Middle frontal gyrus (tissue), 1 donor: ENCODE results near the gene CDC26.
"Not testable (repeated sequence)": the region's sequence is repeated elsewhere in the genome, so short reads cannot be mapped to it uniquely, and the experiment has no call there.

Experiments
- DNase-seq: peaks from one replicate; pipeline ENCODE4 v3.0.0-alpha.2; 2015; ENCODE audit warnings: low spot score; ENCODE audit errors: extremely low spot score

The CDC26 gene

DNA sequence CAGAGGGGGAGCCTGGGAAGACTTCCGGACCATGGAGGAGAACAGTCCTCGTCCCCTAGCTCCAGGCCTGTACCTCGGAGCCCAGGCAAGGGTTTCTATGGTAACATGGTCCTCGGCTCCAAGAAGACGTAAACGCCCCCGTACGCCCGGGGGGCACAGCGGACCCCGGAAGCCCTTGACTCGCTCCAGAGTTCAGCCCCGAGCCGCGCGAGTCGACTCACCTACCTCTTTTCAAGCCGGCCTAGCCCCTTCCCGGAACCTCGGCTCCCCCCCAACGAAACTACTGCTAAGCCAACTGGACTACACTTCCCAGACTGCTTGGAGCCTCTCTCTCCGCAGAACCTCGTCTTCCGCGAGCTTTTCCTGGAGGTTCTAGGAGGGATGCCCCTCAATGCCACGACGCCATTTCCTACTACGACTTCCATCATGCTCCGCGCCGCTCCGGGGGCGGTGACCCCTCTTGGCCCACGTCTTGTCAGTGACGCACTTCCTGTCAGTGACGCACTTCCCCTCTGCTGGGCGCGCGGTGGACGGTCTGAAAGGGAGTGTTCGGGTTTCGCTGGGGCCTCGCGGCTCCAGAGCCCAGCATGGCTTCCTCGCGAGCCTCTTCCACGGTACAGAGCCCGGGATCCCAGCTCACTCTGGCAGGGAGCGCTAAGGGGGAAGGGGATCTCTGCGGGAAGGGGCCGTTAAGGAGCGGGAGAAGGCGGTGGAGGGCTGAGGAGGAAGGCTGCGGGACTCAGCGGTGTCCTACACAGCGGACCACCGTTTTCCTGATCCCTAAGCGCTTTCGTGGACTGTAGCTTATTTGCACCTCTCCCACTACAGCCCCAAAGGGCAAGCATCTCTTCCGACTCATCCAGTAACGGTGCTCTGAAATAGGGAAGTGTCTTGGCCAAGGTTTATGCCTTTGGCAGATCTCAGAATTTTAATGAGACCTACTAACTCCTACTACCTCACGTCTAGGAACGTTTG is at the start of gene CDC26, which contains the start of gene PRPF4:
CDC26 (minus strand) TSS at position 416 of the 975 bp plus-strand sequence. CDS start 3,065 bp downstream, outside the sequence.
PRPF4 (plus strand) TSS at position 502 of the 975 bp plus-strand sequence; CDS start at position 588, 86 bp downstream.
- peak; percentile 93 for DNase-seq

DNA sequence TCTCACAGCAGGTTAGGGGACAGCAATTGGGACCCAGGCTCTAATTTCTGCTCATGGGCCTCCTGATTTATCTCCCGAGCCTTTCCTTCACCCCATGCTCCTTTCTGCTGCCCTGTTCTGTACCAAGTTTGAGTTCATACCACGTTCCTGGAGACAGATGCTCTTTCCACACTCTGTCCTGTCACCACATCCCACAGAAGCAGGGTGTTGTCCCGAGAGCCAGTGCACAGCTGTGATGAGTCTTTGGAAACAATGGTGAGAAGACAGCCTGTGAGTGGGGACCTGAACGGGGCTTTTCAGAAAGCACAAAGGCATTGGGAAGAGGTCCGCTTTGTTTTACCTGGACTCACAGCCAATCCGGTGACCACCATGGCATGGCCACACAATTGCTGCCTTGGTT is 47.3 kb upstream of the CDC26 start:
- DNase-seq: no peak

DNA sequence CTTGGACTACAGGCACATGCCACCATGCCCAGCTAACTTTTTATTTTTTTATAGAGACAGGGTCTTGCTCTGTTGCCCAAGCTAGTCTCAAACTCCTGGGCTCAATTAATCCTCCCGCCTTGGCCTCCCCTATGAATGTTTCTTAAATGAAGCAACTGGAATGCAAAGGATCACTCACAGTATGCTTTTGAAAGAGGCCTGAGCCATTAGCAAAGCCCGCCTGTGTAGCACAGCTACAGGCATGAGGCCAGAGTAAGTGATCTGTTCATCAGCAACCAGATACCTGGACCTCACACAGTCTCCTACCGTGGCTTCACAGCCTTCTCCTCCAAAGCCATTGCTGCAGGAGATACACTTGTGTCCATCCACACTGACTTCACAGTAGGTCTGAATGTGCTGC is 44.7 kb upstream of the CDC26 start:
- no peak for DNase-seq

DNA sequence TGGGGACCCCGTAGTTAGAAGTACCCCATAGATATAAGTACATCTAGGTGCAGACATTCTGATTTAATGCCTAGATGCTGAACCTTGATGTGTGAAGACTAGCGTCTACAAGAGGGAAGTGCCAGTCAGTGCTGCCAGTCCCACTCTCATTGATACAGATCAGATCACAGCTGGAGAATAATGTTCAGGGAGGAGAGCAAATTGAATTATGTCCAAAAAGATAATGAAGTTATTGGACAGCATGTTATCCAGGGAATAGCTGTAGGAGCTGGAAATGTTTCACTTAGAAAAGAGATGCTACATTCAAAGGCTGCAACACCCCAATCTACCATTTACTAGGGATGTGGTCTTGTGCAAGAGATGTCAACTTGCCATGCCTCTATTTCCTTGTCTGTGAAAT is 43.7 kb upstream of the CDC26 start:
- no peak for DNase-seq

DNA sequence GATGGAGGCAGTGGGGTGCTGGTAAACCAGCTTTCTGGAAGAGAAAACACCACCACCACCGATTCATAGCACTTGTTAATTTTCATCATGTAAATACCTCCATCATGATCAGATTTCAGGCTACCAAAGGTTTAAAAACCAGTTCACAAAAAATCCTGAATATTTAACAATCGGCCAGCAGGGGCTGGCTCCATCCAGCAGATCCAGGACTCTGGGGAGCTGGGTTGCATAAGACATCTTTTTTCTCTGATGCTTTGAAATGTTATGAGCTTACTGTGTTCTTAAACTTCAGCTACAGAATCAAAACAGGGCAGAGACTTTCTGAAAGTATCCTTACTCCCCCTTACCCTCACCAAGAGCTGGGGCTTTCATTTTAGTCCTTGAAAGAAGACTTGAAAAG is 42.4 kb upstream of the CDC26 start:
- DNase-seq: no peak

DNA sequence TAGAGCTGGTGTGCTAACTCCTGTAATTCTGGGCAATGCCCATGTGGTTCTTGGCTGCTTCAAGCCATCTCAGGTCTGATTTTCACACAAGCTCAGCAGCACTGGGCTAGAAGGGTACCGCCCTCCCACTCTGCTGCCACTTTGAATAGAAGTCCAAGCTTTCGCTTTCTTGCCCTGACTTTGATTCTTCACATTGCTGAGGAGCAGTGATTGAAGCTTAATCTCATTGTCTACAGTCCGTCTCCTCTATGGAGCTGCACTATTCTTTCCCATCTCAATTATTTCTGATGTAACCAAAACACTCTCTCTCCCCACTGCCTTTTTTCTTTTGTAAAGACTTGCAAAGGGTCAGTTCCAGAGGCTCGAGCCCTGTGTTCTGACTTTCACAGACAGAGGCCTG is 40.7 kb upstream of the CDC26 start:
- DNase-seq: no peak

DNA sequence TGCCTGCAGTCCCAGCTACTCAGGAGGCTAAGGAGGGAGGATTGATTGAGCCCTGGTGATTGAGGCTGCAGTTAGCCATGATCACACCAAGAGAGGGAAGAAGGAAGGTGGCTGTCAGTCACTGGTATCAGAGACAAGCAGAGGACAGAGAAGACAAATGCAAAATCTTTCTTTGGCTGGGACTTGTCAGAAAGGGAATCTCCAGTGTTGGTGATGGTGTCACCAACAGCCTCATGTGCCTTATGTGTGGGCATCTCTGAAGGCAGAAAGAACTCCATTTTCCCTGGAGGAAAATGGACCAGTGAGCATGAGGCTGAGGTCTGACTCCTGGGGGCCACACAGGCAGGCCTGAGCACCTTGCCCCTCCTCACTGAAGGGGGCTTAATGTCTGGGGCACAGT is 39.9 kb upstream of the CDC26 start:
- no peak for DNase-seq

DNA sequence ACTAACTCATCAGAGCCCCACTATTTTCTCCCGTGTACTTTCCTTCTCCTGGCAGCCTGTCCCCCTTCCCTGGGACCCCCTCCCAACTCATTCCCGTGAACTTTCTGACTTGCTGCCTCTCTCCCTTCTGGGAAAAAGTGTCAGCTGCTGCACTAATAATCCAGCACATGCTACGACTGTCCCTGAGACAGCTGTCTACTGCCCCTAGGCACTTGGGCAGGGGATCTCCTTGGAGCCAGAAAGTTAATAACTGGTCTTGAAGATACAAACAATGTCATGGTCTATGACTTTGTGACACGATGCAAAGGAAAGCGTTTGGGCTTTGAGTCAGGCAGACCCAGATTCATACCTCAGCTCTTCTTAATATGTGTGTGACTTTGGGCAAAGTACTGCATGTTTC is 37.9 kb upstream of the CDC26 start:
- no peak for DNase-seq

DNA sequence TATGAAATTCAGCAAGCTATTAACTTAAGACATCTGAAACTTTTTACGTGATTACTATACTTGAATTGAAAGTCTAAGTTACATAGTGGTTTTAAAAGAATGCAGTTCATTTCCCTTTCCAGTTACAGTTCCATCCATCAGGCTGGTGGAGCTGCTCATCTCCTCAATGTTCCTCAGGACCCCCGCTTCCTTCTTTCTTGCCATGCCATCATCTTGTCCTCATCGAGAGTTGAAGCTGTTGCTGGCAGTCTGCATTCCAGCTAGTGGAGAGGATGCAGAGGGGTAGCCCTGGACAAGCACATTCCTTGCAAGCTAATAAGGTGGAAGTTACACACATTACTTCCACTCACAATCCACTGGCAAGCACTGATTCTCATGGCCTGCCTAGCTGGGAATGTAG is 36.6 kb upstream of the CDC26 start:
- no peak for DNase-seq

DNA sequence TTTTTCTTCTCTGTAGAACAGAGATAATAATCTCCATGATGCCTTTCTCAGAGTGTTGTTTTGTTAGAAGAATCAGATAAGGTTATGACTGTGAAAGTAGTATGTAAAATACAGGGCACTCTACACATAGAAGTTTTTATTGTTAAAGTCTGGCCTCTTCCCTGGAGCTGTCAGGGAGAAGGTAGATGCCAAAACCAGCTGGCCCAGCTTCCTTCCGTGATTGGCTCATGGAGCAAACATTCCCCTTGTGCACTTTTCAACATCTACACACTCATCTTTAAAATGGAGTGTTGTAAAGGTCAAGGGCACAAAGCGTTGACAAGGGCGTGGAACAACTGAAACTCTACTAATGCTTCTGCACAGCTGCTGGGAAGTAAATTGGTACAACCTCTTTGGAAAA is 35.2 kb upstream of the CDC26 start:
- DNase-seq: no peak

DNA sequence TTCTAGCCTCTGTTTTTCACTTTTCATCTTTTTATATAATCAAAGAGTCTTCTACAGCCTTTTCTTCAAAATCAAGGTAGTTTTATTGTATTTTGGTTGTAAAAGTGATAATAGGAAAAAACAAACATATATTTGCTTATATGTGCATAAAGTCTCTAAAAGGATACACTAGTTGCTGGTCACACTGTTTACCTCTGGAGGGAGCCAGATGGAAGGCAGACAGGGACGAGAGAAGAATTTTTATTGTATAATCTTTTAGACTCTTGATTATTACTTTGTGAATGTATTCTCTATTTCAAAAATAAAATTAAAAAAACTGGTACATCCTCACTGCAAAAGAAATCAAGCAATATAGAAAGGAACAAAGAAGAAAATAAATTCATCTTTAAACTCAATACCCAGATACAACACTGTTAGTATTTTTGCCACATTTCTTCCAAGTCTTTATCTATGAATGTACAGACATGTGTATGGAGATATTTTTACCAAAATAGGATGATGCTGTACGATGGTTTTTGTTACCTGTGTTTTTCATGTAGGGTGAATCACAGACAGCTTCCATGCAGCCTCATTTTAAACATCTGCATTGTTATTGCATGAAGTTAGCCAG is 33.9 kb upstream of the CDC26 start:
- no peak for DNase-seq

DNA sequence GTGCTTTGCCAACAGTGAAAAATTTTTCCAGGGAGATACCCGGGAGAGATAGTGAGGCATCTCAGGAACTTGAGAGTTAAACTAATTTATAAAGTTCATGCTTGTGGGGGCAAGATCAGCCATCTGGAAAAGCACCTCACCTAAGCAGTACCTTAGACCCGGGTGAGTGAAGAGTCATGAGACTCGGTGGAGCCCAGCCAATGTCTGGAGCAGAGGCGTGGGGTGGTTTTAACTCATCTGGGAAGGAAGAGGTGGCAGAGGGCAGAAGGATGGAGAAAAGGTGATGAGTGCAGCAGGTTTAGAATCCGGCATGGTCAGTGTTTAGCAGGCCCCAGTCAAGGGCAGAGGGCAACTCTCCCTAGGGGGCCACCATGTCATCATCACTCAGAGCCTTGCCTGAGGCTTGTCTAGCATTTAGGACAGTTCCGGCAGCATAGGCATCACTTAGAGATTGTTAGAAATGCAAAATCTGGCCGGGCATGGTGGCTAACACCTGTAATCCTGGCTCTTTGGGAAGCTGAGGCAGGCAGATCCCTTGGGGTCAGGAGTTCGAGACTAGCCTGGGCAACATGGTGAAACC is 32.1 kb upstream of the CDC26 start:
- DNase-seq: no peak

DNA sequence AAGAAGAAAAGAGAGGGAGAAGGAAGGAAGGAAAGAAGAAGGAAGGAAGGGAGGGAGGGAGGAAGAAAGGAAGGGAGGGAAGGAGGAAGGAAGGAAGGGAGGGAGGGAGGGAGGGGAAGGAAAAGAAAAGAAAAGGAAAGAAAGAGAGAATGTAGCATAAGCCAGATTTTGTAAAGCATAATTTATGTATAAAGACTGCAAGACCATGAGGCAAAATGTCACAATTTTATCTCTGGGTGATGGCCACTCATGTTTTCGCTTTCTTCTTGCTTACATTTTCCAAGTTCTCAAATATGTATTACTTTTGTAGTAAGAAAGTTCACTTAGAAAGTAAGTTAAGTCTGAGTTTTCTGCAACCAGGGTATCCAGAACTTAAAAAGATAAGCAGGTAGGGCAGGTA is 31.2 kb upstream of the CDC26 start:
- no peak for DNase-seq

DNA sequence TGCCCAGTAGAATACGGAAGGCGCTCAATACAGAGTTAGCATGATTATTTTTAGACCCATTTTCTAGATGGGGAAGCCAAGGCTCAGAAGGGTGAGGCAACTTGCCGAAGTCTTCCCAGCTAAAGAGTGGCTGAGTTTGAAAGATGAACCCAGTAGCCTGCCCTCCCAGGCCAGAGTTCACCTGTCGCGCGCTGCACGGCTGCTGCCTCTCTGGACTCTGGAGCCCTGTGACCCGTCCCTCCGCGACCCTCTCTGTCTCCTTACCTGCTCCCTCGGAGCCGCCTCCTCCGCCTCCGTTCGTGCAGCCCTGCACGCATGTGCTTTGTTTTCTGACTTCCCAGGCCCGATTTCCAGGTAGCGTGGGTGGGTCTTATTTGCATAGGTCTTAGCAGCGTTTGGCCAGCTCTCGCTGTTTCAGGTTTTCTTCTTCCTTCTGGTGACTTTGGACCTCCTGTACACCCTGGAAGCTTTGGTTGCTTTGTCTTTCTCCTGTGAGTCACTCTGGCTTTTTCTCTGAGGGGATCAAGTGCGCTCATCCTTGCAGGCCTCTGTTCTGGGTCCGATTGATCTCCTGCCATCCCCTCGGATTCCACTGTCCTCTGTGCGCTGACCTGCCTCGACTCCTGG is 27.5 kb upstream of the CDC26 start, which contains the start of gene RNF183:
RNF183 (minus strand) TSS at position 585 of the 627 bp plus-strand sequence. CDS start 5,192 bp downstream, outside the sequence.
- no peak for DNase-seq

DNA sequence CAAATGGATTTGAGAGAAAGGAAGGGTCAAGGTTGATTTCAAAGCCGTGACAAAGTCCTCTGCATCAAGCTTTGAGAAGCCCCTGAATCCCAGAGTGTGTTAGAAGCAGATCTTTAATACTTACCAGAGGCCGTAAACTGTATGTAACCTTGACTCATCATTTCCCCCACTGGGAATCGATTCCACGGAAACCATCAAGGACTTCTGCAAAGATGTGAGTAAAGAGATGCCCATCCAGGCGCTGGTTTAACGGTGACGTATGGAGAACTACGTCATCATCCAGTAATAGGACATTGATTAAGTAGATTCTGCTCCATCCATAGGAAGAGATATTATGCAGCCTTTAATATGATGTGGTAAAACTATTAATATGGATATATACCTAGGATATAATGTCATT is 26.2 kb upstream of the CDC26 start:
- DNase-seq: no peak

DNA sequence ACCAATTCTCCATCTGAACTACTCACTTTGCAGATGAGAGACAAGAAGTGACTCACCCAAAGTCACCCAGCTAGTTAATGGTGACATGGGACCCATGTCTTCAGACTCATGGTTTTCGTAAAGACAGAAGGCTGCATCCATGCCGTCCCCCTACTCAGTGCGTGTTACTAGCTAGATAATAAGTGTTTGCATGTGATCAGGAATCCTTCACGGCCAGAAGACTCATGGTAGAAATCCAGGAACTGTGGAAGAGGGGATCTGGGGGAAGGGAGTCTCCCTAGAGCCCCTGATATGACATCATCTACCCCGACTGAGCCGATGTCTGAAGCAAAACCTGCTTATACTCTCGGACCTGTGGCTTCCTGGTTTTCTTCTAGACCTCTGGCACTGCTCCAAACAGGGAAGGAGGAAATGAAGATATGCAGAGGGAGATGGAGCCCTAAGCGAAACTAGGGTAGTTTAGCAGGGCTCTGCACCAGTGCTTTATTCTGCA is 24.5 kb upstream of the CDC26 start:
- DNase-seq: no peak

DNA sequence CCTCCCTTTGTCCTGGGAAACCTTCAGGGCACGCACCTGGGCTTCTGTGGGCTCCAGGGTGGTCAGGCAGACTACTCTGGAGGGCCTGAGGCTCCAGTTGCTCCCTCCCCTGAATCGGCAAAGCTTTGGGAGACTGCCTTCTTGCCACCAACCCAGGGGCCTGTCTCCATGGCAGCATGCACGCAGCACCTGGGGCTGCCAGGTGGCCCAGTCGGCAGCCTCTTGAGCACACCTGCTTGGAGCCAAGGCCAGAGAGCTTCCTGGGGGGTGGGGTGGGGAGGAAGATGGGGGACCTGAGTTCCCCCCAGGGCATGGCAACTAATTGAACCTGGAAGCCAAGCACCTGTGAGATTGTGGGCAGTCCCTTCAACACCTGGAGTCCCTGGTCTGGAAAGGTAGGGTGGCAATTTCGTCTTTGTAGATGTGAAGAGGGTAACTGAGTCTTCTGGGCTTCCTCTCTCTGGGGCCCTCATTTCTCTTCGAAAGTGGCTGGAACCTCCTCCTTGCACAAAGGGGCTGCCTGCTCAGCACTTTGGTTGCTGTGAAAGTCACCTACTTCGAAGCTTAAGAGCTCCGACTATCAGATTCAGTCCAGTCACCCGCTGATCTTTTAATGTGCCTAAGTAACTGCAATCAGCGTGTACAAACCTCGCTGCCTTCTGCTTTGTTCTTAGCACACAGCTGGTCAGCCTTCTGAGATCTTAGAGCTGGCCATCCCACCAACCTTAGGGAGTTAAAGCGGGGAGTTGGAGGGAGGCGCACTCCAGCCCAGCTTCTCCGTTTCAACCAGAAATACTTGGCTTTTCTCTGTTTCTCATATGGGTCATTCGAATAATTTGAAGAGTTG is 23.8 kb upstream of the CDC26 start:
- no peak for DNase-seq

DNA sequence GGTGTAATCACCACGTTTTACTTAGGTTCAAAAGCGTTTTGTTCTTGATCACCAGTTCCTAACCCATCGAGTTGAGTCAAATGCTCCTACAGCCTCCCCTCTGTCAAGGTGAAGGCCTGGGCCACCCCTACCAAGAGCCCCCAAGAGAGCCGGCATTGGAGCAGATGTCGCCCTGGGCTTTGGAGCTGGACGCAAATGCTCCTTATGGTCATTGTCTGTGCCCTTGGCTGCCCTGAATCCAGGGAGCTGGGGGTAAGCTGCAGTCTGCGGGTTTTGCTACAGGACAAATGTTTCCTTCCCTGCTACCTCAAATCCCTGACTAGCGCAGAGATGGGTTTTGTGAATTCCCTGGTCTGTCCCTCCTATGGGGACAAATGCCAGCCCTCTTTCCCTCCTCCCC is 22.9 kb upstream of the CDC26 start:
- DNase-seq: no peak

DNA sequence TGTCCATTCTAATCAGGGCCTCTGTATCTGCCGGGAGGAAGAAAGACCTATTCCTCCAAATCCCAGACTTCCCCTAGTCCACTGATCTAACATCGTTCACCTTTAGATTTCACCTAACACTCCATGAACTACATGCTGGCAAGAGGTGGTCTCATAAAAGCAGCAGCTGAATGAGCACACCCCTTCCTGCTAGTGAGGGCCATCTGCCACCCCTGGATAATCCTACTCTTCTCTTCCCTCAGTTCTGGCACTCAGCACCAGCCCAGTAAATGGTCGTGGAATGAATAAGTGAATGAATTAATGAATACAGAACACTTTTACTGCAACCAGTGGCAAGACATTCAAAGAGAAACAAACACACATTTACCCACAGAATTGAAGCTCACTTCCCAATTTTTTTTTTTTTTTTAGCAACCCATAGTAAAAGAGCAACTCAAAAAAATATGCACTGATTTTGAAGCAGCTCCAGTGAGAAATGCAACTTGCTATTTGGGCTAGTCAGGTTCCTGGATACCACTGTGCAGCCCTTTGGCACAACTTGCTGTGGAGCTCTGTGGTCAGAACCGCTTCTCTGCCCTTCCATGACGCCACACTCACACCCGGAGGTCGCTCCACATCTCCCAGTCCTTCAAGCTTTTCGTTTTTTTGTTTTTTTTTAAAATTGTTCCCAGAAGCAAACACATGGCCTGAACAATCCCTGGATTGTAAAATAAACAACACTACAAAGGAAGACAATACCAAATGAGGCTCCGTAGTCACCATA is 21.6 kb upstream of the CDC26 start:
- no peak for DNase-seq

DNA sequence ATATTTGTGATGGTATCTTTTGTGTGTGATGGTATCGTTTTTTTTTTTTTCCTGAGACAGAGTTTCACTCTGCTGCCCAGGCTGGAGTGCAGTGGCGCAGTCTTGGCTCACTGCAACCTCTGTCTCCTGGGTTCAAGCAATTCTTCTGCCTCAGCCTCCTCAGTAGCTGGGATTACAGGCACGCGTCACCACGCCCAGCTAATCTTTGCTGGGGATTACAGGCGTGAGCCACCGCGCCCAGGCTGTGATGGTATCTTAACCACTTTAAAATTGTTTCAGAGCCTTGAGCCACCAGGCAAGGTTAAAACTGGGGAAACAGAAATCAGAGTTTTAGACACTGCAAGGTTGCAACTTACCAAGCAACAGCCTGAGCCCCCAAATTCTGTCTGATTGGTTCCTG is 20.9 kb upstream of the CDC26 start:
- DNase-seq: not testable (repeated sequence)
